WTC11 (cell line): Measurements from ENCODE around the gene TRMT10A.

Experiments used
- CREB1 ChIP-seq: sonication (generic); formaldehyde crosslinking; IDR thresholded peaks from 2 replicates; pipeline ENCODE4 v1.8.0; 2023; ENCODE audit warnings: mild to moderate bottlenecking, missing genetic modification reagents
- ELF4 ChIP-seq: sonication (generic); formaldehyde crosslinking; IDR thresholded peaks from 2 replicates; pipeline ENCODE4 v1.8.1; 2022; ENCODE audit warnings: low read depth, mild to moderate bottlenecking, moderate library complexity, missing genetic modification reagents
- OVOL2 ChIP-seq: fragments of 250-450 bp; sonication (Bioruptor Pico); IDR thresholded peaks from 2 replicates; pipeline ENCODE4 v1.9.0; 2021; ENCODE audit warnings: mild to moderate bottlenecking, borderline replicate concordance
- TCF7 ChIP-seq: sonication (generic); formaldehyde crosslinking; IDR thresholded peaks from 2 replicates; pipeline ENCODE4 v1.8.0; 2022; ENCODE audit warnings: mild to moderate bottlenecking, low read depth, missing genetic modification reagents, moderate library complexity
- TEAD4 ChIP-seq: sonication (generic); formaldehyde crosslinking; IDR thresholded peaks from 2 replicates; pipeline ENCODE4 v1.8.0; 2022; ENCODE audit warnings: mild to moderate bottlenecking, missing genetic modification reagents
- TF ChIP-seq, protein P1 (sequence below): sonication (generic); formaldehyde crosslinking; conservative IDR thresholded peaks from 2 replicates; pipeline ENCODE4 v1.8.1; 2022; ENCODE audit warnings: mild to moderate bottlenecking, missing genetic modification reagents
- TF ChIP-seq, protein P2 (sequence below): fragments of 200-600 bp; IDR thresholded peaks from 2 replicates; pipeline ENCODE4 v1.8.0; 2022; ENCODE audit warnings: antibody characterized with exemption
- TF ChIP-seq, protein P3 (sequence below): sonication (generic); formaldehyde crosslinking; IDR thresholded peaks from 2 replicates; pipeline ENCODE4 v1.8.0; 2023; ENCODE audit warnings: missing genetic modification reagents
- TF ChIP-seq, protein P4 (sequence below): sonication (generic); formaldehyde crosslinking; IDR thresholded peaks from 2 replicates; pipeline ENCODE4 v1.8.1; 2022; ENCODE audit warnings: low read depth, missing genetic modification reagents, borderline replicate concordance
- TF ChIP-seq, protein P5 (sequence below): fragments of 250-450 bp; sonication (Bioruptor Pico); conservative IDR thresholded peaks from 2 replicates; pipeline ENCODE4 v1.9.0; 2021; ENCODE audit warnings: mild to moderate bottlenecking
- TF ChIP-seq, protein P6 (sequence below): sonication (generic); formaldehyde crosslinking; IDR thresholded peaks from 2 replicates; pipeline ENCODE4 v1.8.0; 2022; ENCODE audit warnings: mild to moderate bottlenecking, missing genetic modification reagents
- TF ChIP-seq, protein P7 (sequence below): sonication (generic); formaldehyde crosslinking; IDR thresholded peaks from 2 replicates; pipeline ENCODE4 v1.8.1; 2022; ENCODE audit warnings: mild to moderate bottlenecking, moderate library complexity, missing genetic modification reagents
- TF ChIP-seq, protein P8 (sequence below): sonication (generic); formaldehyde crosslinking; IDR thresholded peaks from 2 replicates; pipeline ENCODE4 v1.8.1; 2022; ENCODE audit warnings: low read depth, mild to moderate bottlenecking, moderate library complexity, missing genetic modification reagents, borderline replicate concordance

DNA sequence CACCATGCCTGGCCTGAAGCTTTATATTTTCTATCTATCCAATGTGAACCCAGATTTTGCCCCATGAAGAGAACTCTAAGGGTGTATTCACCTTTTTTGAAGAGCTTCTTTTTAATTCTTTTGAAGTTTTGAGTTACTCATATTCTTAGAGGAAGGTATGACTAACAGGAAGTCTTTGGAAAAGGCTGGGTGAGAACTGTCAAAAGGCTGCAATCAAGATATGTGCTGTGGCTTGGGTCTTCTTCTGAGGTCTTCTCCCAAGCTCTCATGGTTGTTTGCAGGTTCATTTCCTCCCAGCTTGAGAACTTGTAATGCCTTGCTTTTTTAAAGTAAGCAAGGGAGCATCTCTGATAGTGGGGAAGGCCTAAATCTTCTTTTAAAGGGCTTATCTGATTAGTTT is 56.1 kb downstream of the TRMT10A start:
- TF ChIP-seq, protein P1, sequence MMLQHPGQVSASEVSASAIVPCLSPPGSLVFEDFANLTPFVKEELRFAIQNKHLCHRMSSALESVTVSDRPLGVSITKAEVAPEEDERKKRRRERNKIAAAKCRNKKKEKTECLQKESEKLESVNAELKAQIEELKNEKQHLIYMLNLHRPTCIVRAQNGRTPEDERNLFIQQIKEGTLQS (CRISPR knock-in tag): no peak
- TF ChIP-seq ELF4 (no peak), CREB1 (CRISPR knock-in tag) (no peak), OVOL2 (CRISPR knock-in tag) (no peak), TCF7 (no peak), TEAD4 (no peak)
- TF ChIP-seq, protein P2, sequence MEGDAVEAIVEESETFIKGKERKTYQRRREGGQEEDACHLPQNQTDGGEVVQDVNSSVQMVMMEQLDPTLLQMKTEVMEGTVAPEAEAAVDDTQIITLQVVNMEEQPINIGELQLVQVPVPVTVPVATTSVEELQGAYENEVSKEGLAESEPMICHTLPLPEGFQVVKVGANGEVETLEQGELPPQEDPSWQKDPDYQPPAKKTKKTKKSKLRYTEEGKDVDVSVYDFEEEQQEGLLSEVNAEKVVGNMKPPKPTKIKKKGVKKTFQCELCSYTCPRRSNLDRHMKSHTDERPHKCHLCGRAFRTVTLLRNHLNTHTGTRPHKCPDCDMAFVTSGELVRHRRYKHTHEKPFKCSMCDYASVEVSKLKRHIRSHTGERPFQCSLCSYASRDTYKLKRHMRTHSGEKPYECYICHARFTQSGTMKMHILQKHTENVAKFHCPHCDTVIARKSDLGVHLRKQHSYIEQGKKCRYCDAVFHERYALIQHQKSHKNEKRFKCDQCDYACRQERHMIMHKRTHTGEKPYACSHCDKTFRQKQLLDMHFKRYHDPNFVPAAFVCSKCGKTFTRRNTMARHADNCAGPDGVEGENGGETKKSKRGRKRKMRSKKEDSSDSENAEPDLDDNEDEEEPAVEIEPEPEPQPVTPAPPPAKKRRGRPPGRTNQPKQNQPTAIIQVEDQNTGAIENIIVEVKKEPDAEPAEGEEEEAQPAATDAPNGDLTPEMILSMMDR: no peak
- TF ChIP-seq, protein P3, sequence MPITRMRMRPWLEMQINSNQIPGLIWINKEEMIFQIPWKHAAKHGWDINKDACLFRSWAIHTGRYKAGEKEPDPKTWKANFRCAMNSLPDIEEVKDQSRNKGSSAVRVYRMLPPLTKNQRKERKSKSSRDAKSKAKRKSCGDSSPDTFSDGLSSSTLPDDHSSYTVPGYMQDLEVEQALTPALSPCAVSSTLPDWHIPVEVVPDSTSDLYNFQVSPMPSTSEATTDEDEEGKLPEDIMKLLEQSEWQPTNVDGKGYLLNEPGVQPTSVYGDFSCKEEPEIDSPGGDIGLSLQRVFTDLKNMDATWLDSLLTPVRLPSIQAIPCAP (CRISPR knock-in tag): no peak
- TF ChIP-seq, protein P4, sequence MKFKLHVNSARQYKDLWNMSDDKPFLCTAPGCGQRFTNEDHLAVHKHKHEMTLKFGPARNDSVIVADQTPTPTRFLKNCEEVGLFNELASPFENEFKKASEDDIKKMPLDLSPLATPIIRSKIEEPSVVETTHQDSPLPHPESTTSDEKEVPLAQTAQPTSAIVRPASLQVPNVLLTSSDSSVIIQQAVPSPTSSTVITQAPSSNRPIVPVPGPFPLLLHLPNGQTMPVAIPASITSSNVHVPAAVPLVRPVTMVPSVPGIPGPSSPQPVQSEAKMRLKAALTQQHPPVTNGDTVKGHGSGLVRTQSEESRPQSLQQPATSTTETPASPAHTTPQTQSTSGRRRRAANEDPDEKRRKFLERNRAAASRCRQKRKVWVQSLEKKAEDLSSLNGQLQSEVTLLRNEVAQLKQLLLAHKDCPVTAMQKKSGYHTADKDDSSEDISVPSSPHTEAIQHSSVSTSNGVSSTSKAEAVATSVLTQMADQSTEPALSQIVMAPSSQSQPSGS (CRISPR knock-in tag): no peak
- TF ChIP-seq, protein P5, sequence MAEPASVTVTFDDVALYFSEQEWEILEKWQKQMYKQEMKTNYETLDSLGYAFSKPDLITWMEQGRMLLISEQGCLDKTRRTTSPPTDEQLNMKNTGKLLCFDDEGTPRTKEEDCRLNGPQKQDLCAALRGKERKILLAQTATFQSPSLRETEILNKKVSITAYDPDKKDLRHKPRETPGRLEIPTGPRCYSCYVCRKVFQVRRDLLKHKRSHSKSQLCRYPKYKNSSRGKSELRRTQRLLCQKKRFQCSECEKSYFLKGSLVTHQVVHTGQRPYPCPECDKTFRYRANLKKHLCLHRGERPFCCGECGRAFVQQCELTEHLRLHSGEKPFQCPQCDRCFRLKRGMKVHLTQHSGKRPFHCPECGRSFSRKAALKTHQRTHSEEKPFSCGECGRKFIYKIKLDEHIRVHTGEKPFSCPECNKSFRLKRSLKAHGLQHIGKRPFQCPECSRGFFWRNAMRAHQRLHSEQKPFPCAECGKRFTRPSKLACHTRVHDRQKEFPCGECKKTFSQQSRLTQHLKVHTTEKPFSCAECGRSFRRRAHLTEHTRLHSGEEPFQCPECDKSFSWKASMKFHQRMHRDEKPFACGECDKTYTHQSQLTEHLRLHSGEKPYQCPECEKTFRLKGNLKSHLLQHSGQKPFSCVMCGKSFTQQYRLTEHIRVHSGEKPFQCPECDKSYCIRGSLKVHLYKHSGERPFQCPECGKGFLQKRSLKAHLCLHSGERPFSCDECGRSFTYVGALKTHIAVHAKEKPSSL (CRISPR knock-in tag): no peak
- TF ChIP-seq, protein P6, sequence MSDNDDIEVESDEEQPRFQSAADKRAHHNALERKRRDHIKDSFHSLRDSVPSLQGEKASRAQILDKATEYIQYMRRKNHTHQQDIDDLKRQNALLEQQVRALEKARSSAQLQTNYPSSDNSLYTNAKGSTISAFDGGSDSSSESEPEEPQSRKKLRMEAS (CRISPR knock-in tag): no peak
- TF ChIP-seq, protein P7, sequence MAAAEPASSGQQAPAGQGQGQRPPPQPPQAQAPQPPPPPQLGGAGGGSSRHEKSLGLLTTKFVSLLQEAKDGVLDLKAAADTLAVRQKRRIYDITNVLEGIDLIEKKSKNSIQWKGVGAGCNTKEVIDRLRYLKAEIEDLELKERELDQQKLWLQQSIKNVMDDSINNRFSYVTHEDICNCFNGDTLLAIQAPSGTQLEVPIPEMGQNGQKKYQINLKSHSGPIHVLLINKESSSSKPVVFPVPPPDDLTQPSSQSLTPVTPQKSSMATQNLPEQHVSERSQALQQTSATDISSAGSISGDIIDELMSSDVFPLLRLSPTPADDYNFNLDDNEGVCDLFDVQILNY (CRISPR knock-in tag): no peak
- TF ChIP-seq, protein P8, sequence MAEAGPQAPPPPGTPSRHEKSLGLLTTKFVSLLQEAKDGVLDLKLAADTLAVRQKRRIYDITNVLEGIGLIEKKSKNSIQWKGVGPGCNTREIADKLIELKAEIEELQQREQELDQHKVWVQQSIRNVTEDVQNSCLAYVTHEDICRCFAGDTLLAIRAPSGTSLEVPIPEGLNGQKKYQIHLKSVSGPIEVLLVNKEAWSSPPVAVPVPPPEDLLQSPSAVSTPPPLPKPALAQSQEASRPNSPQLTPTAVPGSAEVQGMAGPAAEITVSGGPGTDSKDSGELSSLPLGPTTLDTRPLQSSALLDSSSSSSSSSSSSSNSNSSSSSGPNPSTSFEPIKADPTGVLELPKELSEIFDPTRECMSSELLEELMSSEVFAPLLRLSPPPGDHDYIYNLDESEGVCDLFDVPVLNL (CRISPR knock-in tag): no peak
